IMR-90 (cell line): ENCODE data around the gene PLCL2. TPM values are rescaled to one million over a fixed set of nuclear protein-coding genes. Genes with fewer than 3 reads are reported as not detected.

Source experiments
- ATAC-seq: fragments of 200-7000 bp; cut with Tn5 transposase; 2 replicates; pipeline ENCODE4 v1.9.1; 2020; ENCODE audit warnings: low read depth, mild to moderate bottlenecking, moderate library complexity
- BruUV-seq: library from RNA; stranded (reverse); fragments of 400-500 nt; replicated peaks from 2 replicates; lab custom pipeline; 2021; lab: Mats Ljungman, UMichigan
- CTCF ChIA-PET: fragments of 300-600 bp; formaldehyde crosslinking; extraction: SDS; loops from one replicate; lab custom pipeline; 2021; ENCODE audit warnings: antibody characterized with exemption; lab: Yijun Ruan, JAX
- POLR2A ChIA-PET: fragments of 300-600 bp; sonication (Branson Sonifier 250); formaldehyde crosslinking; loops from one replicate; lab custom pipeline; 2022; ENCODE audit warnings: antibody characterized with exemption; ENCODE audit not compliant: unreplicated experiment; lab: Charles Lee
- DNase-seq: peaks from one replicate; pipeline ENCODE4 v3.0.0; 2013
- H2AFZ ChIP-seq: replicated peaks from 2 replicates; pipeline ENCODE3; 2013; ENCODE audit warnings: low read length, mild to moderate bottlenecking; ENCODE audit not compliant: poor library complexity
- H2AK5ac ChIP-seq: 2 replicates; pipeline ENCODE4 v1.6.1; 2013; ENCODE audit warnings: low read depth, low read length, inconsistent platforms
- H2AK9ac ChIP-seq: replicated peaks from 2 replicates; pipeline ENCODE3; 2013; ENCODE audit warnings: mild to moderate bottlenecking, low read depth, low read length, moderate library complexity; ENCODE audit not compliant: poor library complexity
- H2BK120ac ChIP-seq: 2 replicates; pipeline ENCODE4 v1.6.1; 2013; ENCODE audit warnings: low read depth, low read length, inconsistent platforms
- H2BK15ac ChIP-seq: 3 replicates; pipeline ENCODE4 v1.6.1; 2013; ENCODE audit warnings: low read depth, low read length, inconsistent platforms
- H2BK20ac ChIP-seq: 2 replicates; pipeline ENCODE4 v1.6.1; 2013; ENCODE audit warnings: low read depth, mild to moderate bottlenecking, inconsistent platforms, low read length, moderate library complexity
- H2BK5ac ChIP-seq: 2 replicates; pipeline ENCODE4 v1.6.1; 2013; ENCODE audit warnings: mild to moderate bottlenecking, low read depth, low read length, inconsistent platforms; ENCODE audit not compliant: poor library complexity, severe bottlenecking
- H3K14ac ChIP-seq: replicated peaks from 2 replicates; pipeline ENCODE4 v1.6.1; 2013; ENCODE audit warnings: low read depth, low read length, inconsistent platforms
- H3K18ac ChIP-seq: 2 replicates; pipeline ENCODE4 v1.6.1; 2013; ENCODE audit warnings: low read depth, low read length, control low read depth
- H3K23ac ChIP-seq: 2 replicates; pipeline ENCODE4 v1.6.1; 2013; ENCODE audit warnings: low read depth, low read length, inconsistent platforms
- H3K27ac ChIP-seq: 2 replicates; pipeline ENCODE4 v1.5.1; 2013; ENCODE audit warnings: mild to moderate bottlenecking, control low read depth, low read length; ENCODE audit not compliant: insufficient read depth
- H3K27me3 ChIP-seq: 2 replicates; pipeline ENCODE4 v1.6.1; 2013; ENCODE audit warnings: low read length; ENCODE audit not compliant: control insufficient read depth, insufficient read depth
- H3K36me3 ChIP-seq: 2 replicates; pipeline ENCODE4 v1.6.1; 2013; ENCODE audit warnings: low read length, mixed read lengths; ENCODE audit not compliant: control insufficient read depth, insufficient read depth
- H3K4ac ChIP-seq: 2 replicates; pipeline ENCODE4 v1.6.1; 2013; ENCODE audit warnings: low read depth, low read length, inconsistent platforms
- H3K4me1 ChIP-seq: 2 replicates; pipeline ENCODE4 v1.6.1; 2013; ENCODE audit warnings: low read length, mixed read lengths; ENCODE audit not compliant: control insufficient read depth, insufficient read depth
- H3K4me2 ChIP-seq: 2 replicates; pipeline ENCODE4 v1.6.1; 2013; ENCODE audit warnings: low read depth, mild to moderate bottlenecking, control low read depth, low read length, moderate library complexity
- H3K4me3 ChIP-seq: 2 replicates; pipeline ENCODE4 v1.5.1; 2013; ENCODE audit warnings: low read depth, mild to moderate bottlenecking, control low read depth, low read length, moderate library complexity; ENCODE audit not compliant: insufficient read depth
- H3K56ac ChIP-seq: 2 replicates; pipeline ENCODE4 v1.6.1; 2013; ENCODE audit warnings: low read length, inconsistent platforms; ENCODE audit not compliant: insufficient read depth; ENCODE audit errors: extremely low read depth
- H3K79me1 ChIP-seq, 2 experiments: 2 replicates each; pipeline ENCODE4 v1.6.1; 2013; ENCODE audit warnings: low read length in 2 of 2, inconsistent platforms in 1 of 2, low read depth in 1 of 2
- H3K9ac ChIP-seq: 2 replicates; pipeline ENCODE4 v1.6.1; 2013; ENCODE audit warnings: low read depth, low read length, control low read depth
- H3K9me1 ChIP-seq: 2 replicates; pipeline ENCODE4 v1.6.1; 2013; ENCODE audit warnings: low read length, inconsistent platforms; ENCODE audit not compliant: insufficient read depth
- H3K9me3 ChIP-seq: 2 replicates; pipeline ENCODE4 v1.6.1; 2013; ENCODE audit warnings: low read length; ENCODE audit not compliant: control insufficient read depth, insufficient read depth
- H4K20me1 ChIP-seq: 2 replicates; pipeline ENCODE4 v1.6.1; 2013; ENCODE audit warnings: low read length, inconsistent platforms; ENCODE audit not compliant: insufficient read depth
- H4K5ac ChIP-seq: 2 replicates; pipeline ENCODE4 v1.6.1; 2013; ENCODE audit warnings: mild to moderate bottlenecking, low read depth, low read length, control low read depth
- H4K8ac ChIP-seq, 2 experiments: 2 replicates each; pipeline ENCODE4 v1.6.1; 2013; ENCODE audit warnings: low read depth in 2 of 2, low read length in 2 of 2, control low read depth in 1 of 2, inconsistent platforms in 1 of 2
- H4K91ac ChIP-seq: 2 replicates; pipeline ENCODE4 v1.6.1; 2013; ENCODE audit warnings: low read depth, low read length, inconsistent platforms; ENCODE audit not compliant: insufficient read depth
- BHLHE40 ChIP-seq: fragments of 150-350 bp; IDR thresholded peaks from 2 replicates; pipeline ENCODE4 v1.6.1; 2016; ENCODE audit warnings: mild to moderate bottlenecking, low read depth, low read length
- CHD1 ChIP-seq: IDR thresholded peaks from 2 replicates; pipeline ENCODE4 v1.6.1; 2012; ENCODE audit warnings: low read depth, low read length, improper control_type of control experiment
- ELK1 ChIP-seq: fragments of 150-350 bp; IDR thresholded peaks from 2 replicates; pipeline ENCODE4 v1.6.1; 2016; ENCODE audit warnings: low read depth, mild to moderate bottlenecking, low read length, moderate library complexity, borderline replicate concordance
- MAFK ChIP-seq: IDR thresholded peaks from 2 replicates; pipeline ENCODE4 v1.6.1; 2012; ENCODE audit warnings: low read depth, low read length, improper control_type of control experiment
- MXI1 ChIP-seq: IDR thresholded peaks from 2 replicates; pipeline ENCODE4 v1.6.1; 2012; ENCODE audit warnings: low read depth, mild to moderate bottlenecking, low read length, moderate library complexity, borderline replicate concordance
- NFE2L2 ChIP-seq: fragments of 150-350 bp; IDR thresholded peaks from 2 replicates; pipeline ENCODE4 v1.6.1; 2016; ENCODE audit warnings: low read depth, mild to moderate bottlenecking, low read length
- POLR2A ChIP-seq: IDR thresholded peaks from 2 replicates; pipeline ENCODE4 v1.6.1; 2012; ENCODE audit warnings: mild to moderate bottlenecking, low read depth, low read length
- RAD21 ChIP-seq: IDR thresholded peaks from 2 replicates; pipeline ENCODE4 v1.6.1; 2012; ENCODE audit warnings: low read length, improper control_type of control experiment
- RCOR1 ChIP-seq: IDR thresholded peaks from 2 replicates; pipeline ENCODE4 v1.6.1; 2012; ENCODE audit warnings: mild to moderate bottlenecking, low read length, improper control_type of control experiment; ENCODE audit not compliant: insufficient replicate concordance
- RFX5 ChIP-seq: IDR thresholded peaks from 2 replicates; pipeline ENCODE4 v1.8.0; 2012; ENCODE audit warnings: low read depth, mild to moderate bottlenecking, low read length, moderate library complexity
- SMC3 ChIP-seq: fragments of 150-350 bp; IDR thresholded peaks from 2 replicates; pipeline ENCODE4 v1.6.1; 2016; ENCODE audit warnings: low read depth, mild to moderate bottlenecking, antibody characterized with exemption, low read length, moderate library complexity
- WGBS, 2 experiments: methylation state at CpG; one replicate each; pipeline versions ENCODE4 v1.1.5 to v1.1.7; 2013; ENCODE audit warnings: missing lambda C conversion rate in 2 of 2; ENCODE audit not compliant: insufficient read length in 1 of 2; ENCODE audit errors: extremely low coverage in 2 of 2; 5-methylcytosine and 5-hydroxymethylcytosine counted together
- dilution Hi-C: fragments of 300-500 bp; cut with HindIII; formaldehyde crosslinking; loops from one replicate; pipeline ENCODE4 v1.14.3; 2018; ENCODE audit warnings: low sequenced_read_pairs; ENCODE audit not compliant: unreplicated experiment
- in situ Hi-C: fragments of 300-500 bp; cut with MboI; formaldehyde crosslinking; loops from 3 replicates; pipeline ENCODE4 v1.14.3; 2019; ENCODE audit warnings: low sequenced_read_pairs, inconsistent platforms, mixed read lengths
- intact Hi-C: fragments of 100-400 bp; cut with micrococcal nuclease; formaldehyde crosslinking; loops from 2 replicates; pipeline ENCODE4 v1.10.0; 2022
- polyA plus RNA-seq, 3 experiments: library from polyadenylated mRNA; depleted of rRNA; stranded (reverse); fragments of >200 nt; gene quantifications; 2 replicates each; pipeline ENCODE4 v1.2.3, GENCODE V29; 2012; ENCODE audit warnings: low replicate concordance in 1 of 3
- total RNA-seq: library from RNA; depleted of rRNA; stranded (reverse); fragments of >200 nt; gene quantifications from 2 replicates; pipeline ENCODE4 v1.2.3, GENCODE V29; 2012
- TF ChIP-seq, protein P1 (sequence below): fragments of 150-350 bp; IDR thresholded peaks from 2 replicates; pipeline ENCODE4 v1.6.1; 2017; ENCODE audit warnings: mild to moderate bottlenecking, antibody characterized with exemption, low read length, low read depth

The PLCL2 gene
- total and polyA plus RNA-seq, 2 of the 4 experiments (the other 2 are of a cell fraction) = 0.92 to 3.8 TPM

GRCh38 chr3:17047162-17047561, 162.4 kb downstream of the PLCL2 start:
- no peak overlapping the region for H3K4me3 ChIP-seq
- H3K9ac ChIP-seq = no peak overlapping the region
- no peak overlapping the region for H2AK5ac ChIP-seq
- no peak overlapping the region for H3K4me2 ChIP-seq
- H3K27ac ChIP-seq = no peak overlapping the region
- no peaks in the 10 kb centered on the region for H3K27me3 ChIP-seq
- ChIA-PET POLR2A (no interaction called here), CTCF (interaction anchor here (0.6 kb wide), 1 partner anchor 101 kb away, joined by 4 read pairs; no protein-coding TSS in a partner anchor)
- no peak overlapping the region for H2BK5ac ChIP-seq
- no peaks in the 10 kb centered on the region for H3K4me1 ChIP-seq
- H4K20me1 ChIP-seq = no peaks in the 10 kb centered on the region
- in situ Hi-C loops = loop anchor here (25.0 kb wide), 1 partner anchor 760 kb away; no protein-coding TSS in a partner anchor
- BruUV-seq = no TSS peak
- dilution Hi-C loops = no loop called here
- ATAC-seq = no peak
- H3K56ac ChIP-seq = no peak overlapping the region
- H2BK120ac ChIP-seq = no peak overlapping the region
- H4K91ac ChIP-seq = no peak overlapping the region
- H3K18ac ChIP-seq = no peak overlapping the region
- H2AFZ ChIP-seq = no peak overlapping the region
- no peaks in the 10 kb centered on the region for H3K9me3 ChIP-seq
- H3K36me3 ChIP-seq = no peaks in the 10 kb centered on the region
- no peak overlapping the region for H2BK20ac ChIP-seq
- H2AK9ac ChIP-seq = no peak overlapping the region
- no peak overlapping the region for H3K4ac ChIP-seq
- WGBS, 2 experiments = no CpG with 5 or more reads among the region's 4 CpGs
- no peak overlapping the region for H2BK15ac ChIP-seq
- no peak overlapping the region for H3K14ac ChIP-seq
- H3K79me1 ChIP-seq = no peaks in the 10 kb centered on the region
- no peak overlapping the region for H4K8ac ChIP-seq
- no peak for TF ChIP-seq NFE2L2
- no peak for TF ChIP-seq SMC3
- TF ChIP-seq POLR2A = no peak
- TF ChIP-seq RCOR1 = no peak
- TF ChIP-seq BHLHE40 = no peak
- no peak for TF ChIP-seq ELK1
- TF ChIP-seq MXI1 = no peak
- no peak for TF ChIP-seq RFX5
- no peak for TF ChIP-seq RAD21
- no peak for TF ChIP-seq CHD1
- TF ChIP-seq MAFK = no peak
- TF ChIP-seq, protein P1, sequence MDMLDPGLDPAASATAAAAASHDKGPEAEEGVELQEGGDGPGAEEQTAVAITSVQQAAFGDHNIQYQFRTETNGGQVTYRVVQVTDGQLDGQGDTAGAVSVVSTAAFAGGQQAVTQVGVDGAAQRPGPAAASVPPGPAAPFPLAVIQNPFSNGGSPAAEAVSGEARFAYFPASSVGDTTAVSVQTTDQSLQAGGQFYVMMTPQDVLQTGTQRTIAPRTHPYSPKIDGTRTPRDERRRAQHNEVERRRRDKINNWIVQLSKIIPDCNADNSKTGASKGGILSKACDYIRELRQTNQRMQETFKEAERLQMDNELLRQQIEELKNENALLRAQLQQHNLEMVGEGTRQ = no peak
- no peak overlapping the region for H4K5ac ChIP-seq
- intact Hi-C loops = no loop called here
- DNase-seq = no peak
- no peak overlapping the region for H3K23ac ChIP-seq
- no peaks in the 10 kb centered on the region for H3K9me1 ChIP-seq
